Measurements from ENCODE around the gene NDUFS1. TPM values are rescaled to one million over a fixed set of nuclear protein-coding genes. Genes with fewer than 3 reads are reported as not detected.
A peak's percentile ranks its signal among the peaks of the same experiment; 100 is the strongest.

NDUFS1 gene
- total and polyA plus RNA-seq, 9 of the 15 experiments (the other 6 are each of a cell fraction or from before 2014, with no cell fraction given) = 75.0 to 130 (median 91.5) TPM

DNA sequence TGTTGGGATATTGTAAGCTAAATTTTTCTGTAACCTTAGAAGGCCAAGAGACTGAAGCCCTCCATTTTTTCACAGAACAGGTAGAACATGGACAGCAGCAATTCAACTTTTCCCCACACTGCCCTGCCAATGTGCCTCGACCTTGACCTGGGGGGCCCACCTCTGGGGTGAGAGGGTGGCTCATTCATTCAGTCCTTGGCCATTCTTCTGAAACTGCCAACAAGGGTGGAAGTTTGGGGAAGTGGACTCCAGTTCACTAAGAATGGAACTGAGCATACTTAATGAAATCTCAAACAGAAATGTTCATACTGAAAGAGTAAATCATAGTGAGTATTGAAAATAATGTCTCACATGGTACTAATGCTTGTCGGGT, 1.5 kb upstream of the NDUFS1 start:
- peaks cover 8 to 15% of the 10 kb centered on the region in 2 experiments; a peak in 4 of 5 replicates for H3K4me1 ChIP-seq (replicated peaks in 1 of 2; ENCODE audit: control insufficient read depth in 2 of 2, insufficient read depth in 2 of 2, low read length in 2 of 2)
- ATAC-seq (no peak), FAIRE-seq (no peak), DNase-seq (ENCODE audit: extremely low read depth in 1 of 4, low spot score in 3 of 4) (peak in 3 of 4 experiments; percentile 6 to 11 (median 11))
- no peaks in the 10 kb centered on the region for H3K27me3 ChIP-seq (ENCODE audit: control insufficient read depth in 2 of 2, insufficient read depth in 2 of 2, low read length in 2 of 2)
- no peaks in the 10 kb centered on the region; the same call in 1 of the 2 replicates for H3K9me3 ChIP-seq (replicated peaks; ENCODE audit: control insufficient read depth, insufficient read depth, low read depth, low read length)
- H3K27ac ChIP-seq (ENCODE audit: extremely low read depth, low read depth, low read length) = peak overlapping the region; percentile 89
- peak overlapping the region; percentile 92 for H3K4me2 ChIP-seq (ENCODE audit: insufficient read depth, low read length)
- peak overlapping the region; percentile 81 for H3K4me3 ChIP-seq
- POLR2A ChIA-PET = interaction anchor here (1.0 kb wide), 1 partner anchor 74 kb away, joined by 3 read pairs; the partner anchor contains the start of gene INO80D
- H4K20me1 ChIP-seq (replicated peaks; ENCODE audit: control insufficient read depth, insufficient read depth, low read length) = no peaks in the 10 kb centered on the region
- H3K9ac ChIP-seq (ENCODE audit: insufficient read depth in 1 of 2, low read depth in 2 of 2, low read length in 2 of 2) = peak overlapping the region; percentile 95; a peak in 3 of 4 replicates
- H3K9me1 ChIP-seq (ENCODE audit: control insufficient read depth, insufficient read depth, low read length) = no peaks in the 10 kb centered on the region
- WGBS (ENCODE audit: insufficient coverage, low coverage, missing lambda C conversion rate) = 5% methylated on average over 2 of the region's 2 CpGs
- no TSS peak for BruUV-seq (replicated peaks)
- intact Hi-C loops (cut with micrococcal nuclease) = loop anchor here (5.0 kb wide), 1 partner anchor 102 kb away; no protein-coding TSS in a partner anchor
- in situ Hi-C loops (cut with MboI) = no loop called here
- CTCF ChIA-PET (ENCODE audit: low intra/inter-chr PET ratio) = no interaction called here
- H3K36me3 ChIP-seq (ENCODE audit: control insufficient read depth, insufficient read depth, low read length) = peaks cover 57% of the 10 kb centered on the region
- H3K79me2 ChIP-seq (ENCODE audit: control insufficient read depth, insufficient read depth, low read length) = peaks cover 67% of the 10 kb centered on the region
- no peak overlapping the region for H2AFZ ChIP-seq (ENCODE audit: low read depth, low read length)
- no peak for TF ChIP-seq TOE1 (IDR thresholded peaks at IDR 0.05; ENCODE audit: borderline replicate concordance)
- no peak for TF ChIP-seq TOE1 (CRISPR knock-in tag; IDR thresholded peaks at IDR 0.05; ENCODE audit: borderline replicate concordance, low read depth)
- TF ChIP-seq KDM4B (IDR thresholded peaks at IDR 0.05; ENCODE audit: borderline replicate concordance in 2 of 2, low read depth in 1 of 2) = no peak
- no peak for TF ChIP-seq ZNF184 (CRISPR knock-in tag; IDR thresholded peaks at IDR 0.05)
- TF ChIP-seq CHCHD3 (CRISPR knock-in tag; IDR thresholded peaks at IDR 0.05) = no peak
- no peak for TF ChIP-seq ZNF263 (CRISPR knock-in tag; IDR thresholded peaks at IDR 0.05; ENCODE audit: borderline replicate concordance)
- TF ChIP-seq, protein P1, sequence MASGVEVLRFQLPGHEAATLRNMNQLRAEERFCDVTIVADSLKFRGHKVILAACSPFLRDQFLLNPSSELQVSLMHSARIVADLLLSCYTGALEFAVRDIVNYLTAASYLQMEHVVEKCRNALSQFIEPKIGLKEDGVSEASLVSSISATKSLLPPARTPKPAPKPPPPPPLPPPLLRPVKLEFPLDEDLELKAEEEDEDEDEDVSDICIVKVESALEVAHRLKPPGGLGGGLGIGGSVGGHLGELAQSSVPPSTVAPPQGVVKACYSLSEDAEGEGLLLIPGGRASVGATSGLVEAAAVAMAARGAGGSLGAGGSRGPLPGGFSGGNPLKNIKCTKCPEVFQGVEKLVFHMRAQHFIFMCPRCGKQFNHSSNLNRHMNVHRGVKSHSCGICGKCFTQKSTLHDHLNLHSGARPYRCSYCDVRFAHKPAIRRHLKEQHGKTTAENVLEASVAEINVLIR (CRISPR knock-in tag; IDR thresholded peaks at IDR 0.05) = no peak
- no peak for TF ChIP-seq ZBTB33 (CRISPR knock-in tag; IDR thresholded peaks at IDR 0.05)
- TF ChIP-seq, protein P2, sequence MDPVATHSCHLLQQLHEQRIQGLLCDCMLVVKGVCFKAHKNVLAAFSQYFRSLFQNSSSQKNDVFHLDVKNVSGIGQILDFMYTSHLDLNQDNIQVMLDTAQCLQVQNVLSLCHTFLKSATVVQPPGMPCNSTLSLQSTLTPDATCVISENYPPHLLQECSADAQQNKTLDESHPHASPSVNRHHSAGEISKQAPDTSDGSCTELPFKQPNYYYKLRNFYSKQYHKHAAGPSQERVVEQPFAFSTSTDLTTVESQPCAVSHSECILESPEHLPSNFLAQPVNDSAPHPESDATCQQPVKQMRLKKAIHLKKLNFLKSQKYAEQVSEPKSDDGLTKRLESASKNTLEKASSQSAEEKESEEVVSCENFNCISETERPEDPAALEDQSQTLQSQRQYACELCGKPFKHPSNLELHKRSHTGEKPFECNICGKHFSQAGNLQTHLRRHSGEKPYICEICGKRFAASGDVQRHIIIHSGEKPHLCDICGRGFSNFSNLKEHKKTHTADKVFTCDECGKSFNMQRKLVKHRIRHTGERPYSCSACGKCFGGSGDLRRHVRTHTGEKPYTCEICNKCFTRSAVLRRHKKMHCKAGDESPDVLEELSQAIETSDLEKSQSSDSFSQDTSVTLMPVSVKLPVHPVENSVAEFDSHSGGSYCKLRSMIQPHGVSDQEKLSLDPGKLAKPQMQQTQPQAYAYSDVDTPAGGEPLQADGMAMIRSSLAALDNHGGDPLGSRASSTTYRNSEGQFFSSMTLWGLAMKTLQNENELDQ (CRISPR knock-in tag; IDR thresholded peaks at IDR 0.05; ENCODE audit: borderline replicate concordance) = no peak
- TF ChIP-seq, protein P3, sequence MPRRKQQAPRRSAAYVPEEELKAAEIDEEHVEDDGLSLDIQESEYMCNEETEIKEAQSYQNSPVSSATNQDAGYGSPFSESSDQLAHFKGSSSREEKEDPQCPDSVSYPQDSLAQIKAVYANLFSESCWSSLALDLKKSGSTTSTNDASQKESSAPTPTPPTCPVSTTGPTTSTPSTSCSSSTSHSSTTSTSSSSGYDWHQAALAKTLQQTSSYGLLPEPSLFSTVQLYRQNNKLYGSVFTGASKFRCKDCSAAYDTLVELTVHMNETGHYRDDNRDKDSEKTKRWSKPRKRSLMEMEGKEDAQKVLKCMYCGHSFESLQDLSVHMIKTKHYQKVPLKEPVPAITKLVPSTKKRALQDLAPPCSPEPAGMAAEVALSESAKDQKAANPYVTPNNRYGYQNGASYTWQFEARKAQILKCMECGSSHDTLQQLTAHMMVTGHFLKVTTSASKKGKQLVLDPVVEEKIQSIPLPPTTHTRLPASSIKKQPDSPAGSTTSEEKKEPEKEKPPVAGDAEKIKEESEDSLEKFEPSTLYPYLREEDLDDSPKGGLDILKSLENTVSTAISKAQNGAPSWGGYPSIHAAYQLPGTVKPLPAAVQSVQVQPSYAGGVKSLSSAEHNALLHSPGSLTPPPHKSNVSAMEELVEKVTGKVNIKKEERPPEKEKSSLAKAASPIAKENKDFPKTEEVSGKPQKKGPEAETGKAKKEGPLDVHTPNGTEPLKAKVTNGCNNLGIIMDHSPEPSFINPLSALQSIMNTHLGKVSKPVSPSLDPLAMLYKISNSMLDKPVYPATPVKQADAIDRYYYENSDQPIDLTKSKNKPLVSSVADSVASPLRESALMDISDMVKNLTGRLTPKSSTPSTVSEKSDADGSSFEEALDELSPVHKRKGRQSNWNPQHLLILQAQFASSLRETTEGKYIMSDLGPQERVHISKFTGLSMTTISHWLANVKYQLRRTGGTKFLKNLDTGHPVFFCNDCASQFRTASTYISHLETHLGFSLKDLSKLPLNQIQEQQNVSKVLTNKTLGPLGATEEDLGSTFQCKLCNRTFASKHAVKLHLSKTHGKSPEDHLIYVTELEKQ (CRISPR knock-in tag; IDR thresholded peaks at IDR 0.05) = no peak
- no peak for TF ChIP-seq MCM3 (IDR thresholded peaks at IDR 0.05)
- TF ChIP-seq TRIM28 (IDR thresholded peaks at IDR 0.05) = no peak
- no peak for TF ChIP-seq ELF1 (tag; IDR thresholded peaks at IDR 0.05)
- TF ChIP-seq NFIX (CRISPR knock-in tag; IDR thresholded peaks at IDR 0.05; ENCODE audit: low read depth) = no peak

All from K562 (cell line).